ENCODE measurements around the gene POU3F1. TPM values are rescaled to one million over a fixed set of nuclear protein-coding genes. Genes with fewer than 3 reads are reported as not detected.

Gene POU3F1
- total and polyA plus RNA-seq, 2 of the 4 experiments (the other 2 are of a cell fraction): not detected

DNA sequence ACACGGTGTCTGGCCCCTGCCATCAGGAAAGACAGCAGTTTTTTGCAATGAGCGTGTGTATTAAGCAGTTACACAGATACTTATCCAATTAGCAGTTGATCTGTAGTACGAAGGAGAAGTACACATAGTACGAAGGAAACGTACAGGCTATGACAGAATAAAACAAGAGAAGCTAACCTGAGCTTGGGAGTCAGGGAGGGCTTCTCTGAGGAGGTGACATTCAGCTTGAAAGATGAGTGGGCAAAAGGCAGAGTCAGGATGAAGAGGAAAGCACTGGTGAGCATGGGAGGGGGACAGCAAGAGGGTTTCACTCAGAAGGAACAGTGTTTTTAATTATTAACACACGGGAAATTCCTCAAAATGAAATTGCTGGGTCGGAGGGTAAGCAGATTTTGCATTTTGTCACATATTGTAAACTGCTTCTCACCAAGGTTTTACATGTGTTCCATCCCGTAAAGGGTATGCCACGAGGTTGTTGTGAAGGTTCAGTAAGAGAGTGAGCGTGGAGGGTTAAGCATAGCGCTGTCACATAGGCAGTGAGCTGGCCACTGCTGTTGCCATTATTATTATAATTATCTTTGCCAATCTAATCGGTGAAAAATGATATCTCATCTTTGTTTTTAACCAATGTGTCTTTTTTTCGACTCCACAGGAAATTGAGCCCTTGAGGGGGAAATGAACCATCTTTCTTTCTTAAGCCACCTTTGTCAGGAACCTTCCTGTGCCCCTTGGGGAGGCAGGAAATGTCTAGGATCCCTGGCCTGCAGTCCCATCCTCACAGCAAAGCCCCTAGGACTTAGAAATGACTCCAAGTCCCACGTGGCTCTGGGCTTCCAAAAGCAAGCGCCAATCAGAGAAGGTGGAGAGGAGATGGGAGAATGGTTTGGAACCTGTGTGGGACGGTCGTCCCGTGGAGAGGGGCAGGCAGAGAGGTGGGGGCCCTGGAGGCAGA lies 47.3 kb upstream of the POU3F1 start:
- in situ Hi-C loops (cut with MboI; ENCODE audit: low sequenced_read_pairs) (no loop called here), dilution Hi-C loops (cut with HindIII; ENCODE audit: low sequenced_read_pairs, unreplicated experiment) (no loop called here), intact Hi-C loops (cut with micrococcal nuclease) (no loop called here)
- no peak overlapping the region for H2BK15ac ChIP-seq (ENCODE audit: low read depth, low read length)
- POLR2A ChIA-PET (ENCODE audit: unreplicated experiment): no interaction called here
- no TSS peak for BruUV-seq (replicated peaks)
- H3K4ac ChIP-seq (ENCODE audit: low read depth, low read length): no peak overlapping the region
- no peaks in the 10 kb centered on the region for H3K79me1 ChIP-seq (ENCODE audit: low read depth in 1 of 2, low read length in 2 of 2)
- no peaks in the 10 kb centered on the region for H3K9me3 ChIP-seq (ENCODE audit: control insufficient read depth, insufficient read depth, low read length)
- H3K9me1 ChIP-seq (ENCODE audit: insufficient read depth, low read length): no peaks in the 10 kb centered on the region
- H3K14ac ChIP-seq (replicated peaks; ENCODE audit: low read depth, low read length): no peak overlapping the region
- H4K5ac ChIP-seq (ENCODE audit: low read depth, low read length): no peak overlapping the region
- 60% methylated on average over 3 of the region's 18 CpGs; no CpG with 5 or more reads in 1 of the 2 experiments for WGBS, 2 experiments (ENCODE audit: extremely low coverage in 2 of 2, insufficient read length in 1 of 2)
- no peak overlapping the region for H2BK20ac ChIP-seq (ENCODE audit: low read depth, low read length)
- DNase-seq (no peak), ATAC-seq (ENCODE audit: low read depth) (no peak)
- no peak overlapping the region for H2BK5ac ChIP-seq (ENCODE audit: low read depth, low read length, poor library complexity, severe bottlenecking)
- no peak overlapping the region for H4K8ac ChIP-seq (ENCODE audit: low read depth in 2 of 2, low read length in 2 of 2)
- H3K4me1 ChIP-seq (ENCODE audit: control insufficient read depth, insufficient read depth, low read length): no peaks in the 10 kb centered on the region
- no peak overlapping the region for H3K56ac ChIP-seq (ENCODE audit: extremely low read depth, insufficient read depth, low read length)
- H3K4me3 ChIP-seq (ENCODE audit: insufficient read depth, low read depth, low read length): no peak overlapping the region
- H3K36me3 ChIP-seq (ENCODE audit: control insufficient read depth, insufficient read depth, low read length): no peaks in the 10 kb centered on the region
- no peak overlapping the region for H2AK9ac ChIP-seq (replicated peaks; ENCODE audit: low read depth, low read length, poor library complexity)
- CTCF ChIA-PET: no interaction called here
- no peak overlapping the region for H3K4me2 ChIP-seq (ENCODE audit: low read depth, low read length)
- H4K20me1 ChIP-seq (ENCODE audit: insufficient read depth, low read length): no peaks in the 10 kb centered on the region
- H2BK120ac ChIP-seq (ENCODE audit: low read depth, low read length): no peak overlapping the region
- TF ChIP-seq RFX5 (IDR thresholded peaks at IDR 0.05; ENCODE audit: low read depth, low read length) (no peak), NFE2L2 (IDR thresholded peaks at IDR 0.05; ENCODE audit: low read depth, low read length) (no peak), RCOR1 (IDR thresholded peaks at IDR 0.05; ENCODE audit: insufficient replicate concordance, low read length) (no peak), CEBPB (IDR thresholded peaks at IDR 0.05; ENCODE audit: low read depth, low read length) (no peak), RAD21 (IDR thresholded peaks at IDR 0.05; ENCODE audit: low read length) (no peak), MAFK (IDR thresholded peaks at IDR 0.05; ENCODE audit: low read depth, low read length) (no peak), SMC3 (IDR thresholded peaks at IDR 0.05; ENCODE audit: low read depth, low read length) (no peak), MAZ (IDR thresholded peaks at IDR 0.05; ENCODE audit: borderline replicate concordance, low read depth, low read length) (no peak), FOS (IDR thresholded peaks at IDR 0.05; ENCODE audit: low read depth, low read length) (no peak)
- TF ChIP-seq, protein P1, sequence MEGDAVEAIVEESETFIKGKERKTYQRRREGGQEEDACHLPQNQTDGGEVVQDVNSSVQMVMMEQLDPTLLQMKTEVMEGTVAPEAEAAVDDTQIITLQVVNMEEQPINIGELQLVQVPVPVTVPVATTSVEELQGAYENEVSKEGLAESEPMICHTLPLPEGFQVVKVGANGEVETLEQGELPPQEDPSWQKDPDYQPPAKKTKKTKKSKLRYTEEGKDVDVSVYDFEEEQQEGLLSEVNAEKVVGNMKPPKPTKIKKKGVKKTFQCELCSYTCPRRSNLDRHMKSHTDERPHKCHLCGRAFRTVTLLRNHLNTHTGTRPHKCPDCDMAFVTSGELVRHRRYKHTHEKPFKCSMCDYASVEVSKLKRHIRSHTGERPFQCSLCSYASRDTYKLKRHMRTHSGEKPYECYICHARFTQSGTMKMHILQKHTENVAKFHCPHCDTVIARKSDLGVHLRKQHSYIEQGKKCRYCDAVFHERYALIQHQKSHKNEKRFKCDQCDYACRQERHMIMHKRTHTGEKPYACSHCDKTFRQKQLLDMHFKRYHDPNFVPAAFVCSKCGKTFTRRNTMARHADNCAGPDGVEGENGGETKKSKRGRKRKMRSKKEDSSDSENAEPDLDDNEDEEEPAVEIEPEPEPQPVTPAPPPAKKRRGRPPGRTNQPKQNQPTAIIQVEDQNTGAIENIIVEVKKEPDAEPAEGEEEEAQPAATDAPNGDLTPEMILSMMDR (conservative IDR thresholded peaks at IDR 0.05; ENCODE audit: low read depth, low read length): no peak
- TF ChIP-seq, protein P2, sequence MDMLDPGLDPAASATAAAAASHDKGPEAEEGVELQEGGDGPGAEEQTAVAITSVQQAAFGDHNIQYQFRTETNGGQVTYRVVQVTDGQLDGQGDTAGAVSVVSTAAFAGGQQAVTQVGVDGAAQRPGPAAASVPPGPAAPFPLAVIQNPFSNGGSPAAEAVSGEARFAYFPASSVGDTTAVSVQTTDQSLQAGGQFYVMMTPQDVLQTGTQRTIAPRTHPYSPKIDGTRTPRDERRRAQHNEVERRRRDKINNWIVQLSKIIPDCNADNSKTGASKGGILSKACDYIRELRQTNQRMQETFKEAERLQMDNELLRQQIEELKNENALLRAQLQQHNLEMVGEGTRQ (IDR thresholded peaks at IDR 0.05; ENCODE audit: low read depth, low read length): no peak
- TF ChIP-seq, protein P3, sequence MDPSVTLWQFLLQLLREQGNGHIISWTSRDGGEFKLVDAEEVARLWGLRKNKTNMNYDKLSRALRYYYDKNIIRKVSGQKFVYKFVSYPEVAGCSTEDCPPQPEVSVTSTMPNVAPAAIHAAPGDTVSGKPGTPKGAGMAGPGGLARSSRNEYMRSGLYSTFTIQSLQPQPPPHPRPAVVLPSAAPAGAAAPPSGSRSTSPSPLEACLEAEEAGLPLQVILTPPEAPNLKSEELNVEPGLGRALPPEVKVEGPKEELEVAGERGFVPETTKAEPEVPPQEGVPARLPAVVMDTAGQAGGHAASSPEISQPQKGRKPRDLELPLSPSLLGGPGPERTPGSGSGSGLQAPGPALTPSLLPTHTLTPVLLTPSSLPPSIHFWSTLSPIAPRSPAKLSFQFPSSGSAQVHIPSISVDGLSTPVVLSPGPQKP (IDR thresholded peaks at IDR 0.05; ENCODE audit: borderline replicate concordance, low read depth, low read length): no peak
- H2AFZ ChIP-seq (replicated peaks; ENCODE audit: low read length, poor library complexity): no peak overlapping the region
- no peak overlapping the region for H3K27ac ChIP-seq (ENCODE audit: insufficient read depth, low read length)
- no peak overlapping the region for H2AK5ac ChIP-seq (ENCODE audit: low read depth, low read length)
- H3K9ac ChIP-seq (ENCODE audit: low read depth, low read length): no peak overlapping the region
- H3K23ac ChIP-seq (ENCODE audit: low read depth, low read length): no peak overlapping the region
- H3K27me3 ChIP-seq (ENCODE audit: control insufficient read depth, insufficient read depth, low read length): peaks cover 17% of the 10 kb centered on the region
- no peak overlapping the region for H3K18ac ChIP-seq (ENCODE audit: low read depth, low read length)
- H4K91ac ChIP-seq (ENCODE audit: insufficient read depth, low read depth, low read length): no peak overlapping the region
